Kidney (tissue), 22 donors: ENCODE measurements around the gene LIX1L. TPM values are rescaled to one million over a fixed set of nuclear protein-coding genes. Genes with fewer than 3 reads are reported as not detected.
A peak's percentile ranks its signal among the peaks of the same experiment; 100 is the strongest.

Experiments
- DNase-seq, 5 donors: peaks; one replicate each; pipeline ENCODE4 v3.0.0-alpha.2; 2013 to 2020
- FAIRE-seq: peaks from 2 replicates; lab custom pipeline; 2012; peaks lifted over from hg19 to GRCh38; lab: Jason Lieb, UNC
- H3K27ac ChIP-seq, 2 donors: one replicate each; pipeline ENCODE4 v1.7.0; 2013; ENCODE audit warnings: low read depth in 2 of 2, low read length in 2 of 2, inconsistent platforms in 1 of 2
- H3K27me3 ChIP-seq: one replicate; pipeline ENCODE4 v1.7.1; 2013; ENCODE audit warnings: low read length, inconsistent platforms; ENCODE audit not compliant: control insufficient read depth, insufficient read depth
- H3K36me3 ChIP-seq, 3 donors: one replicate each; pipeline versions ENCODE4 v1.7.0 to v1.7.1; 2013; ENCODE audit warnings: low read length in 3 of 3, control low read depth in 1 of 3, inconsistent platforms in 1 of 3; ENCODE audit not compliant: insufficient read depth in 3 of 3, control insufficient read depth in 2 of 3
- H3K4me1 ChIP-seq, 3 donors: one replicate each; pipeline versions ENCODE4 v1.7.0 to v1.7.1; 2013; ENCODE audit warnings: low read length in 3 of 3, inconsistent platforms in 1 of 3, low read depth in 1 of 3; ENCODE audit not compliant: control insufficient read depth in 2 of 3, insufficient read depth in 2 of 3
- H3K4me3 ChIP-seq, 3 donors: one replicate each; pipeline versions ENCODE4 v1.7.0 to v1.8.1; 2013; ENCODE audit warnings: low read length in 3 of 3, control low read depth in 1 of 3, inconsistent platforms in 1 of 3
- H3K9ac ChIP-seq, 3 donors: one replicate each; pipeline versions ENCODE4 v1.7.0 to v1.7.1; 2013; ENCODE audit warnings: low read length in 3 of 3, control low read depth in 1 of 3, inconsistent platforms in 1 of 3
- H3K9me3 ChIP-seq, 3 donors: one replicate each; pipeline versions ENCODE4 v1.7.0 to v1.7.1; 2013; ENCODE audit warnings: low read length in 3 of 3, control low read depth in 1 of 3, inconsistent platforms in 1 of 3; ENCODE audit not compliant: control insufficient read depth in 2 of 3, insufficient read depth in 1 of 3
- intact Hi-C: fragments of 100-400 bp; cut with DNase I; formaldehyde crosslinking; loops from one replicate; pipeline ENCODE4 v1.11.1; 2022
- long read RNA-seq, 10 donors: library from polyadenylated mRNA in 1 of 10; unstranded in 1 of 10; transcript quantifications; one replicate each; pipeline ENCODE4 v2.0.0 and lab custom pipeline, GENCODE V29; 2021 to 2026
- polyA plus RNA-seq: library from polyadenylated mRNA; stranded (reverse); fragments of 350-450 nt; fragmentation: Illumina TruSeq; extraction: RNeasy Lipid Tissue Mini Kit (QIAGEN cat#74804); gene quantifications from one replicate; pipeline ENCODE4 v1.2.3, GENCODE V29; 2014; ENCODE audit warnings: low read depth, low replicate concordance; ENCODE audit not compliant: insufficient read depth
- total RNA-seq: library from RNA; stranded (reverse); fragmentation: NEBNext Ultra II Directional; extraction: Animal tissue kit (Norgen Biotek cat#: 25700); gene quantifications from one replicate; pipeline ENCODE4 v1.2.1, GENCODE V29; 2021
- TF ChIP-seq, protein P1 (sequence below): IDR thresholded peaks from 3 replicates; pipeline ENCODE4 v1.5.1; 2012; ENCODE audit warnings: mild to moderate bottlenecking, moderate library complexity, borderline replicate concordance; ENCODE audit not compliant: insufficient read depth; ENCODE audit errors: extremely low read depth
- donor health status: control.
- donor health status: control.
- donor health status: control.
- donor health status: control.
- donor health status: control.
- donor health status: DM: yes; HTN: yes; CAD: no.
- donor health status: Normal renal cell carcinoma (clear cell type).

Gene LIX1L
- total RNA-seq (27.8 TPM), polyA plus RNA-seq (10.0 TPM)
- long read RNA-seq, donor 1, transcript LIX1L-201 (6 exons, 3,975 nt) = major isoform, 13 of 13 reads
- long read RNA-seq, donor 1, partial matches to known transcripts = 0 of 13 reads
- long read RNA-seq, donor 1, other reads (novel, unspliced or antisense) = 0 of 13 reads
- long read RNA-seq, donor 2, transcript LIX1L-201 (6 exons, 3,975 nt) = major isoform, 5 of 23 reads
- long read RNA-seq, donor 2, partial matches to known transcripts = 9 of 23 reads
- long read RNA-seq, donor 2, other reads (novel, unspliced or antisense) = 9 of 23 reads
- long read RNA-seq, donor 3, transcript LIX1L-201 (6 exons, 3,975 nt) = major isoform, 5 of 5 reads
- long read RNA-seq, donor 3, partial matches to known transcripts = 0 of 5 reads
- long read RNA-seq, donor 3, other reads (novel, unspliced or antisense) = 0 of 5 reads
- long read RNA-seq, donor 4, transcript LIX1L-201 (6 exons, 3,975 nt) = major isoform, 8 of 8 reads
- long read RNA-seq, donor 4, partial matches to known transcripts = 0 of 8 reads
- long read RNA-seq, donor 4, other reads (novel, unspliced or antisense) = 0 of 8 reads
- long read RNA-seq, donor 5 = 0 reads
- long read RNA-seq, donor 6, partial matches to known transcripts = 0 of 4 reads
- long read RNA-seq, donor 6, other reads (novel, unspliced or antisense) = 0 of 4 reads
- long read RNA-seq, donor 7, partial matches to known transcripts = 1 of 10 reads
- long read RNA-seq, donor 7, other reads (novel, unspliced or antisense) = 6 of 10 reads
- long read RNA-seq, donor 8, transcript LIX1L-201 (6 exons, 3,975 nt) = major isoform, 7 of 7 reads
- long read RNA-seq, donor 8, partial matches to known transcripts = 0 of 7 reads
- long read RNA-seq, donor 8, other reads (novel, unspliced or antisense) = 0 of 7 reads
- long read RNA-seq, donor 9, transcript LIX1L-201 (6 exons, 3,975 nt) = major isoform, 9 of 9 reads
- long read RNA-seq, donor 9, partial matches to known transcripts = 0 of 9 reads
- long read RNA-seq, donor 9, other reads (novel, unspliced or antisense) = 0 of 9 reads
- long read RNA-seq, donor 10, transcript LIX1L-201 (6 exons, 3,975 nt) = major isoform, 6 of 11 reads
- long read RNA-seq, donor 10, partial matches to known transcripts = 5 of 11 reads
- long read RNA-seq, donor 10, other reads (novel, unspliced or antisense) = 0 of 11 reads

DNA sequence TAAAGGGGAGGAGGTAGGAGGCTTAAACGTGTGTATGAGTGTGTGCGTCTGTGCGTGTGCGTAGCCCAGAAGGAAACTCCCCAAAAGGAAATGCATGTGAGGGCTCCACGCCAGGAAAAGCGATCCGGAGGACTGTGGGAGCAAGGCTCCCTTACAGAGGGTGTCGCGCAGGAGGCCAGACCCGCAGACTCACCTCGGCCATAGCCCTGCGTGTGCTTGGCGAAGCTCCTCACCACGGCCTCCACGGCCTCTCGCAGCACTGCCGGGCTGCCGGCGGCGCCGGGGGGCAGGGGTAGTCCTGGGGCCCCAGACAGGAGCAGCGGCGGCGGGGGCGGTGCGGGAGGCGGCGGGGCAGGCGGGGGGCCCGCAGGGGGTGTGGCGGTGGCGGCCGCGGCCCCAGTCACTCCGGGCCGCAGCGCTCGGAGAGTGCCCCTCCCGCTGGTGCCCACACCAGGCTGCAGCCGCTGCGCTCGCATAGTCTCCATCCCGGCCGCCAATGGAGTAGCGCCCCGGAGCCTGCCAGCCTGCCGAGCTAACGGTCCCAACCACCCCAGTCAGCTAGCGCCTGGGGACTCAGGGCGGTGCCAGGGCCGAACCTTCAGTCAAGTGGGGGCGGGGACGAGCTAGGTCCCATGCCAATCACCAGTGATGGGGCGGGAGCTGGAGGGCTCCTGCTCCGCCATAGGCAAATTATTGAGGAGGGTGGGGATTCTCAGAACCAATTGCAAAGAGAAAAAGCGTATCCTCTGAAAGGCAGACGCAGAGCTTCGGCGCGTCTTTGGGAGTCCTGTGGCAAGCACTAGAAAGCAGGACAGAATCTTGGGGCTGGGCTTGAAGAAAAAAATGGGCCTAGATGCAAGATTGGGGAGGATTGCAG lies at the start of gene LIX1L:
Gene LIX1L, minus strand, starts transcription at position 575 of the 877 bp plus-strand sequence. Its CDS starts 90 bp downstream, at position 485.
- TF ChIP-seq, protein P1, sequence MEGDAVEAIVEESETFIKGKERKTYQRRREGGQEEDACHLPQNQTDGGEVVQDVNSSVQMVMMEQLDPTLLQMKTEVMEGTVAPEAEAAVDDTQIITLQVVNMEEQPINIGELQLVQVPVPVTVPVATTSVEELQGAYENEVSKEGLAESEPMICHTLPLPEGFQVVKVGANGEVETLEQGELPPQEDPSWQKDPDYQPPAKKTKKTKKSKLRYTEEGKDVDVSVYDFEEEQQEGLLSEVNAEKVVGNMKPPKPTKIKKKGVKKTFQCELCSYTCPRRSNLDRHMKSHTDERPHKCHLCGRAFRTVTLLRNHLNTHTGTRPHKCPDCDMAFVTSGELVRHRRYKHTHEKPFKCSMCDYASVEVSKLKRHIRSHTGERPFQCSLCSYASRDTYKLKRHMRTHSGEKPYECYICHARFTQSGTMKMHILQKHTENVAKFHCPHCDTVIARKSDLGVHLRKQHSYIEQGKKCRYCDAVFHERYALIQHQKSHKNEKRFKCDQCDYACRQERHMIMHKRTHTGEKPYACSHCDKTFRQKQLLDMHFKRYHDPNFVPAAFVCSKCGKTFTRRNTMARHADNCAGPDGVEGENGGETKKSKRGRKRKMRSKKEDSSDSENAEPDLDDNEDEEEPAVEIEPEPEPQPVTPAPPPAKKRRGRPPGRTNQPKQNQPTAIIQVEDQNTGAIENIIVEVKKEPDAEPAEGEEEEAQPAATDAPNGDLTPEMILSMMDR = no peak
- intact Hi-C loops = no loop called here
- DNase-seq = peak; percentile 96 to 99 (median 98)
- Histone ChIP-seq H3K36me3 (no peaks in the 10 kb centered on the region), H3K4me1 (peaks cover 3 to 21% (median 10%) of the 10 kb centered on the region in 3 donors), H3K27ac (peak within 1 kb of the TSS; percentile 86 to 91), H3K4me3 (peak within 1 kb of the TSS; percentile 71 to 83 (median 76)), H3K9ac (peak within 1 kb of the TSS; percentile 64 to 76 (median 75)), H3K9me3 (no peaks in the 10 kb centered on the region), H3K27me3 (no peaks in the 10 kb centered on the region)
- FAIRE-seq = peak; percentile 54

DNA sequence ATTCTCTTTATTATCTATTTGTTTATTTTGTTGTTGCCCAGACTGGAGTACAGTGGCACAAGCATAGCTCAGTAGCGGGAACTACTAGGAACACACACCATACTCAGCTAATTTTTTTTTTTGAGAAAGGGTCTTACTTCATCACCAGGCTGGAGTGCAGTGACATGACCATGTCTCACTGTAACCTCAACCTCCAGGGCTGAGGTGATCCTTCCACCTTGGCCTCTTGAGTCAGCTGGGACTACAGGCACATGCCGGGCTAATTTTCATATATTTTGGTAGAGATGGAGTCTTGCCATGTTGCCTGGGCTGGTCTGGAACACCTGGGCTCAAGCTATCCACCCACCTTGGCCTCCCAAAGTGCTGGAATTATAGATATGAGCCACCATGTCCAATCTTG lies 43.9 kb upstream of the LIX1L start:
- Histone ChIP-seq H3K9ac (no peak overlapping the region), H3K27ac (no peak overlapping the region), H3K36me3 (no peaks in the 10 kb centered on the region), H3K4me1 (peaks cover 7 to 13% (median 11%) of the 10 kb centered on the region in 3 donors), H3K27me3 (no peaks in the 10 kb centered on the region), H3K9me3 (no peaks in the 10 kb centered on the region), H3K4me3 (no peak overlapping the region)
- TF ChIP-seq, protein P1 = no peak
- FAIRE-seq = no peak
- intact Hi-C loops = no loop called here
- DNase-seq = peak in 1 of 5 donors; percentile 6
